PFSK-1 (cell line): ENCODE results near the gene ST7.

Experiments
- POLR2AphosphoS5 ChIP-seq: IDR thresholded peaks from 2 replicates; pipeline ENCODE4 v1.6.1; 2012; ENCODE audit warnings: low read depth, mild to moderate bottlenecking, control low read depth, low read length, moderate library complexity
- REST ChIP-seq, 2 experiments: IDR thresholded peaks; 2 replicates each; pipeline versions ENCODE4 v1.6.1 to v1.8.0; 2011 to 2012; ENCODE audit warnings: low read depth in 2 of 2, low read length in 2 of 2, control low read depth in 1 of 2, inconsistent platforms in 1 of 2, mild to moderate bottlenecking in 1 of 2, moderate library complexity in 1 of 2; ENCODE audit not compliant: insufficient read depth in 1 of 2
- TAF1 ChIP-seq: IDR thresholded peaks from 2 replicates; pipeline ENCODE4 v1.6.1; 2012; ENCODE audit warnings: low read length, control low read depth, borderline replicate concordance; ENCODE audit not compliant: insufficient read depth

- no peak for TF ChIP-seq POLR2AphosphoS5
- no peak for TF ChIP-seq TAF1
- TF ChIP-seq REST (IDR thresholded peaks at IDR 0.05; ENCODE audit: insufficient read depth in 1 of 2, low read depth in 2 of 2, low read length in 2 of 2): no peak
These were observed 179.8 kb downstream of the ST7 start for GRCh38 chr7:117133125-117133524.
